SK-N-SH (cell line): ENCODE data around the gene GNB1L. TPM values are rescaled to one million over a fixed set of nuclear protein-coding genes. Genes with fewer than 3 reads are reported as not detected.

Source experiments
- CTCF ChIA-PET: fragments of 300-600, 350-600 bp; formaldehyde crosslinking; extraction: SDS; loops from one replicate; lab custom pipeline; 2021; lab: Yijun Ruan, JAX
- POLR2A ChIA-PET: fragments of 350-600 bp; sonication (Branson Sonifier 250); formaldehyde crosslinking; extraction: SDS; loops from one replicate; lab custom pipeline; 2020; ENCODE audit warnings: antibody characterized with exemption, inconsistent platforms; lab: Yijun Ruan, JAX
- DNase-seq: peaks from one replicate; pipeline ENCODE4 v3.0.0; 2012
- H2AFZ ChIP-seq: fragments of 200-600 bp; sonication (generic); 2 replicates; pipeline ENCODE4 v1.8.1; 2016; ENCODE audit warnings: antibody characterized with exemption, mild to moderate bottlenecking, low read depth
- H3F3A ChIP-seq: fragments of 200-600 bp; sonication (generic); replicated peaks from 2 replicates; pipeline ENCODE3; 2016; ENCODE audit warnings: antibody characterized with exemption, mild to moderate bottlenecking; ENCODE audit not compliant: insufficient read depth
- H3K27ac ChIP-seq, 2 experiments: fragments of 200-500 bp in 1 of 2; fragments of 200-600 bp in 1 of 2; sonication (Bioruptor generic) in 1 of 2; sonication (generic), shearing (Covaris generic) in 1 of 2; 2 replicates each; pipeline versions ENCODE4 v1.5.1 to v1.6.1; 2014 to 2016; ENCODE audit warnings: low read depth in 2 of 2, inconsistent platforms in 1 of 2, low read length in 1 of 2, mild to moderate bottlenecking in 1 of 2, mixed read lengths in 1 of 2
- H3K27me3 ChIP-seq: fragments of 200-600 bp; sonication (generic), shearing (Covaris generic); 2 replicates; pipeline ENCODE4 v1.6.1; 2016; ENCODE audit warnings: mixed run types; ENCODE audit not compliant: insufficient read depth
- H3K36me3 ChIP-seq, 2 experiments: fragments of 200-500 bp in 1 of 2; fragments of 200-600 bp in 1 of 2; sonication (Bioruptor generic) in 1 of 2; sonication (generic) in 1 of 2; replicated peaks in 1 of 2; 2 replicates each; pipeline versions ENCODE3 to v1.5.1; 2014 to 2016; ENCODE audit warnings: low read length in 1 of 2, mild to moderate bottlenecking in 1 of 2; ENCODE audit not compliant: insufficient read depth in 2 of 2, control insufficient read depth in 1 of 2
- H3K4me1 ChIP-seq, 2 experiments: fragments of 200-500 bp in 1 of 2; fragments of 200-600 bp in 1 of 2; sonication (Bioruptor generic) in 1 of 2; sonication (generic), shearing (Covaris generic) in 1 of 2; 2 replicates each; pipeline versions ENCODE4 v1.5.1 to v1.6.1; 2014 to 2016; ENCODE audit warnings: low read depth in 1 of 2, low read length in 1 of 2, mixed run types in 1 of 2; ENCODE audit not compliant: insufficient read depth in 2 of 2, control insufficient read depth in 1 of 2
- H3K4me2 ChIP-seq: fragments of 200-600 bp; sonication (generic), shearing (Covaris generic); 2 replicates; pipeline ENCODE4 v1.6.1; 2017; ENCODE audit warnings: mixed run types
- H3K4me3 ChIP-seq, 2 experiments: fragments of 200-500 bp in 1 of 2; fragments of 200-600 bp in 1 of 2; sonication (Bioruptor generic) in 1 of 2; sonication (generic), shearing (Covaris generic) in 1 of 2; 2 replicates each; pipeline versions ENCODE4 v1.5.1 to v1.8.1; 2014 to 2016; ENCODE audit warnings: low read depth in 2 of 2, inconsistent platforms in 1 of 2, low read length in 1 of 2, mild to moderate bottlenecking in 1 of 2, mixed read lengths in 1 of 2, moderate library complexity in 1 of 2
- H3K79me2 ChIP-seq: fragments of 200-600 bp; sonication (generic); 2 replicates; pipeline ENCODE4 v1.8.1; 2017; ENCODE audit warnings: mild to moderate bottlenecking; ENCODE audit not compliant: insufficient read depth
- H3K9ac ChIP-seq: fragments of 200-600 bp; sonication (generic); 2 replicates; pipeline ENCODE4 v1.6.1; 2017; ENCODE audit warnings: mixed run types
- H3K9me2 ChIP-seq: fragments of 200-600 bp; sonication (generic); 2 replicates; pipeline ENCODE4 v1.6.1; 2017; ENCODE audit warnings: mixed run types
- H3K9me3 ChIP-seq: fragments of 200-600 bp; sonication (generic); 2 replicates; pipeline ENCODE4 v1.6.1; 2017; ENCODE audit warnings: mixed run types, mild to moderate bottlenecking, moderate library complexity
- H4K20me1 ChIP-seq: fragments of 200-600 bp; sonication (generic); 2 replicates; pipeline ENCODE4 v1.6.1; 2017; ENCODE audit warnings: mild to moderate bottlenecking, mixed run types; ENCODE audit not compliant: insufficient read depth
- CHD2 ChIP-seq: fragments of 150-350 bp; IDR thresholded peaks from 2 replicates; pipeline ENCODE4 v1.6.1; 2018; ENCODE audit warnings: low read length; ENCODE audit not compliant: partially characterized antibody
- EZH2phosphoT487 ChIP-seq: fragments of 200-600 bp; sonication (generic); IDR thresholded peaks from 2 replicates; pipeline ENCODE4 v1.6.1; 2017; ENCODE audit warnings: low read depth, mixed run types, mild to moderate bottlenecking, antibody characterized with exemption, moderate library complexity, borderline replicate concordance
- FOSL2 ChIP-seq: IDR thresholded peaks from 2 replicates; pipeline ENCODE4 v1.4.0; 2012; ENCODE audit warnings: low read depth, mild to moderate bottlenecking, moderate library complexity, borderline replicate concordance
- FOXJ3 ChIP-seq: sonication (generic); formaldehyde crosslinking; IDR thresholded peaks from 2 replicates; pipeline ENCODE4 v1.5.1; 2020; ENCODE audit warnings: mild to moderate bottlenecking, missing genetic modification reagents
- GABPA ChIP-seq: IDR thresholded peaks from 2 replicates; pipeline ENCODE4 v1.4.0; 2012; ENCODE audit warnings: low read depth, mild to moderate bottlenecking
- MAX ChIP-seq: IDR thresholded peaks from 2 replicates; pipeline ENCODE4 v1.4.0; 2012; ENCODE audit warnings: low read depth
- MEF2A ChIP-seq: IDR thresholded peaks from 2 replicates; pipeline ENCODE4 v1.4.0; 2012; ENCODE audit warnings: low read depth, borderline replicate concordance
- MXI1 ChIP-seq: IDR thresholded peaks from 2 replicates; pipeline ENCODE4 v1.6.1; 2012; ENCODE audit warnings: mild to moderate bottlenecking, low read depth, low read length, improper control_type of control experiment
- NRF1 ChIP-seq: IDR thresholded peaks from 2 replicates; pipeline ENCODE4 v1.6.1; 2012; ENCODE audit warnings: low read depth, mild to moderate bottlenecking, low read length
- RCOR1 ChIP-seq: fragments of 150-350 bp; IDR thresholded peaks from 2 replicates; pipeline ENCODE4 v1.6.1; 2017; ENCODE audit warnings: antibody characterized with exemption, low read length
- RXRA ChIP-seq: IDR thresholded peaks from 2 replicates; pipeline ENCODE4 v1.4.0; 2012; ENCODE audit warnings: low read depth, mild to moderate bottlenecking, borderline replicate concordance
- SMC3 ChIP-seq: IDR thresholded peaks from 2 replicates; pipeline ENCODE4 v1.6.1; 2012; ENCODE audit warnings: low read depth, low read length, improper control_type of control experiment
- TAF1 ChIP-seq: IDR thresholded peaks from 2 replicates; pipeline ENCODE4 v1.6.1; 2012; ENCODE audit warnings: low read depth, mild to moderate bottlenecking, low read length, moderate library complexity, borderline replicate concordance
- TEAD4 ChIP-seq: IDR thresholded peaks from 2 replicates; pipeline ENCODE4 v1.4.0; 2012; ENCODE audit warnings: mild to moderate bottlenecking, borderline replicate concordance; ENCODE audit not compliant: insufficient read depth
- ZBTB33 ChIP-seq: IDR thresholded peaks from 2 replicates; pipeline ENCODE4 v1.4.0; 2012; ENCODE audit warnings: low read depth, borderline replicate concordance
- WGBS: methylation state at CpG from one replicate; pipeline ENCODE4 v1.1.6; 2017; ENCODE audit warnings: low lambda C conversion rate; 5-methylcytosine and 5-hydroxymethylcytosine counted together
- polyA plus RNA-seq, 3 experiments: library from polyadenylated mRNA; depleted of rRNA; stranded (reverse); fragments of >200 nt; gene quantifications; 2 replicates each; pipeline ENCODE4 v1.2.3, GENCODE V29; 2012

The GNB1L gene
- polyA plus RNA-seq, 1 of the 3 experiments (the other 2 are of a cell fraction): 5.9 TPM

- Histone ChIP-seq H3K27ac (no peak overlapping the region; a peak in 1 of 4 replicates), H3K9me3 (no peaks in the 10 kb centered on the region), H3K4me3 (no peak overlapping the region), H3K4me2 (no peak overlapping the region), H4K20me1 (no peaks in the 10 kb centered on the region), H3K79me2 (peaks cover 2% of the 10 kb centered on the region; the same call in 1 of the 2 replicates), H3K27me3 (no peaks in the 10 kb centered on the region), H2AFZ (no peak overlapping the region), H3K4me1 (peaks cover 0 to 32% of the 10 kb centered on the region in 2 experiments; a peak in 1 of 4 replicates), H3F3A (no peaks in the 10 kb centered on the region), H3K9ac (no peak overlapping the region), H3K36me3 (no peaks in the 10 kb centered on the region), H3K9me2 (no peaks in the 10 kb centered on the region)
- DNase-seq: no peak
- POLR2A ChIA-PET: no interaction called here
- TF ChIP-seq EZH2phosphoT487 (no peak), MXI1 (no peak), ZBTB33 (no peak), MAX (no peak), NRF1 (no peak), MEF2A (no peak), RCOR1 (no peak), FOXJ3 (no peak), SMC3 (no peak)
- WGBS: 100% methylated on average over 1 of the region's 8 CpGs
- CTCF ChIA-PET: interaction anchor here (1.4 kb wide), 1 partner anchor 94 kb away, joined by 3 read pairs; no protein-coding TSS in a partner anchor
These were observed 29.7 kb downstream of the GNB1L start for GRCh38 chr22:19824926-19825339.

- no peaks in the 10 kb centered on the region for H3K9me3 ChIP-seq
- H3F3A ChIP-seq: no peaks in the 10 kb centered on the region
- H3K4me2 ChIP-seq: no peak overlapping the region
- no peaks in the 10 kb centered on the region for H3K36me3 ChIP-seq
- ChIA-PET POLR2A (no interaction called here), CTCF (interaction anchor here (0.8 to 1.4 kb wide), 2 partner anchors 42 to 94 kb away, joined by 3 read pairs; no protein-coding TSS in a partner anchor)
- TF ChIP-seq FOXJ3: no peak
- TF ChIP-seq RXRA: no peak
- no peak for TF ChIP-seq FOSL2
- no peak for TF ChIP-seq TEAD4
- TF ChIP-seq NRF1: no peak
- no peak for TF ChIP-seq SMC3
- no peak for TF ChIP-seq GABPA
- TF ChIP-seq CHD2: no peak
- TF ChIP-seq MXI1: no peak
- TF ChIP-seq MAX: no peak
- no peak for TF ChIP-seq TAF1
- no peaks in the 10 kb centered on the region for H3K9me2 ChIP-seq
- no peaks in the 10 kb centered on the region for H3K79me2 ChIP-seq
- no peak for DNase-seq
- H3K9ac ChIP-seq: no peak overlapping the region
- no peaks in the 10 kb centered on the region for H4K20me1 ChIP-seq
- no peak overlapping the region; a peak in 1 of 4 replicates for H3K27ac ChIP-seq
- H3K27me3 ChIP-seq: no peaks in the 10 kb centered on the region
- H3K4me1 ChIP-seq: peaks cover 0 to 32% of the 10 kb centered on the region in 2 experiments; a peak in 1 of 4 replicates
- WGBS: 81% methylated on average over 9 of the region's 16 CpGs
- H2AFZ ChIP-seq: no peak overlapping the region
- H3K4me3 ChIP-seq: no peak overlapping the region
These were observed 30.3 kb downstream of the GNB1L start for GRCh38 chr22:19824212-19824925.
